GM12891 (cell line): ENCODE data around the gene LY6G5C.

Source experiments
- POLR2A ChIP-seq: IDR thresholded peaks from 2 replicates; pipeline ENCODE4 v1.6.1; 2011; ENCODE audit warnings: low read depth, low read length, control low read depth
- POLR2AphosphoS5 ChIP-seq: IDR thresholded peaks from 2 replicates; pipeline ENCODE4 v1.6.1; 2011; ENCODE audit warnings: low read depth, low read length, control low read depth

DNA sequence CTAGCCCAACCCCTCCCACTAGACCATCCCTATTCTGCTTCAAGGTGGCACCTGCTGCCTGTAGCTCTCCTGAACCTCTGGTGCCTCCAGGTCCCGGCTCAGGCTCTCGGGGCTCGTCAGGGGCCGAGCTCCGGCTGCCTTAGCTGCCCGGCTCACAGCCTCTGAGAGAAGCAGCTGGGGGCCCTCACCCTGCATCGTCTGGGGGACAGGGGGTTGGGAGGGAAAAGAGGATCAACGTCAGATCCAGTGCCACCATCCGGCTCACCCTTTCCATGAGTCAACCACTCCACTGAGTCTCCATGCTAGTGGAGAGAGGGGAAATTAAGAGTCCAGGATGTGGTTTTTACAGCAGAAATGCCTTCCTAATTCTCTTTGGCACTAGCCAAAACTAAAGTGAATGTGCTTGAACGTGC is 41.4 kb downstream of the LY6G5C start:
- TF ChIP-seq POLR2AphosphoS5, result no peak
- TF ChIP-seq POLR2A, result no peak; the same call in 1 of the 2 replicates
